ENCODE measurements around the gene GLYATL1B. TPM values are rescaled to one million over a fixed set of nuclear protein-coding genes. Genes with fewer than 3 reads are reported as not detected.
A peak's percentile ranks its signal among the peaks of the same experiment; 100 is the strongest.
"Not testable (repeated sequence)": the region's sequence is repeated elsewhere in the genome, so short reads cannot be mapped to it uniquely, and the experiment has no call there.

Gene GLYATL1B
- total RNA-seq, 4 donors from 2014 or later: not detected

GRCh38 chr11:59062602-59063529 is 23.2 kb upstream of the GLYATL1B start:
- H3K27me3 ChIP-seq: no peaks in the 10 kb centered on the region
- H3K36me3 ChIP-seq: no peaks in the 10 kb centered on the region
- no peak overlapping the region for H3K27ac ChIP-seq
- no peak overlapping the region for H3K4me3 ChIP-seq
- no peak for DNase-seq
- TF ChIP-seq CTCF (IDR thresholded peaks at IDR 0.05): no peak
- no peak for TF ChIP-seq POLR2A (IDR thresholded peaks at IDR 0.05)
- no peaks in the 10 kb centered on the region for H3K9me3 ChIP-seq
- peaks cover 0 to 8% (median 0%) of the 10 kb centered on the region in 4 donors for H3K4me1 ChIP-seq

- not testable (repeated sequence) for H3K27me3 ChIP-seq, H3K27ac ChIP-seq, H3K9me3 ChIP-seq, H3K4me3 ChIP-seq, DNase-seq, H3K4me1 ChIP-seq, H3K36me3 ChIP-seq
Measured at GRCh38 chr11:59063996-59064727, 21.9 kb upstream of the GLYATL1B start.

GRCh38 chr11:59069087-59069486 is 17.0 kb upstream of the GLYATL1B start:
- Histone ChIP-seq H3K27ac (no peak overlapping the region), H3K9me3 (no peaks in the 10 kb centered on the region), H3K4me3 (no peak overlapping the region), H3K4me1 (no peaks in the 10 kb centered on the region), H3K36me3 (no peaks in the 10 kb centered on the region), H3K27me3 (no peaks in the 10 kb centered on the region)
- DNase-seq: no peak
- no peak for TF ChIP-seq CTCF (IDR thresholded peaks at IDR 0.05)
- no peak for TF ChIP-seq POLR2A (IDR thresholded peaks at IDR 0.05)

- peak in 2 of 3 donors; percentile 69 to 71 for DNase-seq
- no peak overlapping the region for H3K4me3 ChIP-seq
- peaks cover 0 to 10% (median 0%) of the 10 kb centered on the region in 4 donors for H3K4me1 ChIP-seq
- H3K36me3 ChIP-seq: no peaks in the 10 kb centered on the region
- no peak for TF ChIP-seq POLR2A (IDR thresholded peaks at IDR 0.05)
- no peak for TF ChIP-seq CTCF (IDR thresholded peaks at IDR 0.05)
- H3K27ac ChIP-seq: peak overlapping the region in 1 of 4 donors; percentile 64
- no peaks in the 10 kb centered on the region for H3K27me3 ChIP-seq
- H3K9me3 ChIP-seq: no peaks in the 10 kb centered on the region
Measured at GRCh38 chr11:59076876-59077571, 9.1 kb upstream of the GLYATL1B start.

- no peak for DNase-seq
- TF ChIP-seq POLR2A (IDR thresholded peaks at IDR 0.05) (no peak), CTCF (IDR thresholded peaks at IDR 0.05) (no peak)
- Histone ChIP-seq H3K4me3 (no peak overlapping the region), H3K27me3 (no peaks in the 10 kb centered on the region), H3K9me3 (no peaks in the 10 kb centered on the region), H3K27ac (peak overlapping the region in 2 of 4 donors; percentile 24 to 64), H3K36me3 (no peaks in the 10 kb centered on the region), H3K4me1 (peaks cover 0 to 10% (median 0%) of the 10 kb centered on the region in 4 donors)
Measured at GRCh38 chr11:59078435-59078834, 7.7 kb upstream of the GLYATL1B start.

Measured in Peyer's patch (tissue), 4 donors.